ENCODE measurements around the gene ILK.

Gene ILK

GRCh38 chr11:6594142-6594768, 9.3 kb upstream of the ILK start:
- no peak overlapping the region for H3K27ac ChIP-seq (ENCODE audit: low read depth, low read length, poor library complexity, severe bottlenecking)
- H3K36me3 ChIP-seq (ENCODE audit: insufficient read depth, low read length): peaks cover 83% of the 10 kb centered on the region
- H3K4me3 ChIP-seq (ENCODE audit: low read depth, low read length, poor library complexity, severe bottlenecking): no peak overlapping the region
- H3K4me2 ChIP-seq (ENCODE audit: low read length): no peak overlapping the region
- no peaks in the 10 kb centered on the region for H3F3A ChIP-seq (ENCODE audit: insufficient read depth, low read length)
- H2AFZ ChIP-seq (ENCODE audit: low read length): no peak overlapping the region
- H3K79me2 ChIP-seq (ENCODE audit: insufficient read depth, low read length): no peaks in the 10 kb centered on the region
- H3K9me3 ChIP-seq (ENCODE audit: low read length): no peaks in the 10 kb centered on the region
- TF ChIP-seq EZH2 (IDR thresholded peaks at IDR 0.05; ENCODE audit: borderline replicate concordance, low read length): no peak
- TF ChIP-seq CTCF (IDR thresholded peaks at IDR 0.05; ENCODE audit: low read length): no peak
- H4K20me1 ChIP-seq (ENCODE audit: insufficient read depth, low read length): no peaks in the 10 kb centered on the region
- H3K4me1 ChIP-seq (ENCODE audit: insufficient read depth, low read length, severe bottlenecking): no peaks in the 10 kb centered on the region
- H3K27me3 ChIP-seq (ENCODE audit: insufficient read depth, low read length): no peaks in the 10 kb centered on the region
- H3K9me2 ChIP-seq (ENCODE audit: low read depth, low read length): no peaks in the 10 kb centered on the region
- no peak overlapping the region for H3K9ac ChIP-seq (ENCODE audit: low read length)

GRCh38 chr11:6596239-6596877, 7.2 kb upstream of the ILK start:
- TF ChIP-seq CTCF (IDR thresholded peaks at IDR 0.05; ENCODE audit: low read length) (no peak), EZH2 (IDR thresholded peaks at IDR 0.05; ENCODE audit: borderline replicate concordance, low read length) (no peak)
- H3K4me3 ChIP-seq (ENCODE audit: low read depth, low read length, poor library complexity, severe bottlenecking): no peak overlapping the region
- no peaks in the 10 kb centered on the region for H4K20me1 ChIP-seq (ENCODE audit: insufficient read depth, low read length)
- H3K4me1 ChIP-seq (ENCODE audit: insufficient read depth, low read length, severe bottlenecking): no peaks in the 10 kb centered on the region
- no peak overlapping the region for H2AFZ ChIP-seq (ENCODE audit: low read length)
- no peak overlapping the region for H3K9ac ChIP-seq (ENCODE audit: low read length)
- H3K27me3 ChIP-seq (ENCODE audit: insufficient read depth, low read length): no peaks in the 10 kb centered on the region
- no peaks in the 10 kb centered on the region for H3K9me3 ChIP-seq (ENCODE audit: low read length)
- H3K27ac ChIP-seq (ENCODE audit: low read depth, low read length, poor library complexity, severe bottlenecking): no peak overlapping the region
- no peaks in the 10 kb centered on the region for H3K9me2 ChIP-seq (ENCODE audit: low read depth, low read length)
- no peaks in the 10 kb centered on the region for H3K79me2 ChIP-seq (ENCODE audit: insufficient read depth, low read length)
- no peaks in the 10 kb centered on the region for H3F3A ChIP-seq (ENCODE audit: insufficient read depth, low read length)
- no peak overlapping the region for H3K4me2 ChIP-seq (ENCODE audit: low read length)
- peaks cover 96% of the 10 kb centered on the region for H3K36me3 ChIP-seq (ENCODE audit: insufficient read depth, low read length)

GRCh38 chr11:6598555-6598954, 5.0 kb upstream of the ILK start:
- Histone ChIP-seq H3K9me3 (ENCODE audit: low read length) (no peaks in the 10 kb centered on the region), H3K4me3 (ENCODE audit: low read depth, low read length, poor library complexity, severe bottlenecking) (no peak overlapping the region), H3K4me2 (ENCODE audit: low read length) (no peak overlapping the region), H3K27ac (ENCODE audit: low read depth, low read length, poor library complexity, severe bottlenecking) (no peak overlapping the region), H3K27me3 (ENCODE audit: insufficient read depth, low read length) (no peaks in the 10 kb centered on the region), H3K79me2 (ENCODE audit: insufficient read depth, low read length) (peaks cover 19% of the 10 kb centered on the region), H4K20me1 (ENCODE audit: insufficient read depth, low read length) (no peaks in the 10 kb centered on the region), H3K4me1 (ENCODE audit: insufficient read depth, low read length, severe bottlenecking) (peaks cover 13% of the 10 kb centered on the region), H2AFZ (ENCODE audit: low read length) (no peak overlapping the region), H3F3A (ENCODE audit: insufficient read depth, low read length) (no peaks in the 10 kb centered on the region), H3K9ac (ENCODE audit: low read length) (no peak overlapping the region), H3K36me3 (ENCODE audit: insufficient read depth, low read length) (peaks cover 79% of the 10 kb centered on the region), H3K9me2 (ENCODE audit: low read depth, low read length) (no peaks in the 10 kb centered on the region)
- no peak for TF ChIP-seq EZH2 (IDR thresholded peaks at IDR 0.05; ENCODE audit: borderline replicate concordance, low read length)

GRCh38 chr11:6599449-6599848, 4.1 kb upstream of the ILK start:
- Histone ChIP-seq H3K9me2 (ENCODE audit: low read depth, low read length) (no peaks in the 10 kb centered on the region), H3K27me3 (ENCODE audit: insufficient read depth, low read length) (no peaks in the 10 kb centered on the region), H3K79me2 (ENCODE audit: insufficient read depth, low read length) (peaks cover 19% of the 10 kb centered on the region), H3K27ac (ENCODE audit: low read depth, low read length, poor library complexity, severe bottlenecking) (no peak overlapping the region), H3K9ac (ENCODE audit: low read length) (no peak overlapping the region), H3K36me3 (ENCODE audit: insufficient read depth, low read length) (peaks cover 70% of the 10 kb centered on the region), H4K20me1 (ENCODE audit: insufficient read depth, low read length) (no peaks in the 10 kb centered on the region), H3F3A (ENCODE audit: insufficient read depth, low read length) (no peaks in the 10 kb centered on the region), H2AFZ (ENCODE audit: low read length) (no peak overlapping the region), H3K4me1 (ENCODE audit: insufficient read depth, low read length, severe bottlenecking) (peaks cover 16% of the 10 kb centered on the region), H3K4me3 (ENCODE audit: low read depth, low read length, poor library complexity, severe bottlenecking) (no peak overlapping the region), H3K4me2 (ENCODE audit: low read length) (no peak overlapping the region), H3K9me3 (ENCODE audit: low read length) (no peaks in the 10 kb centered on the region)
- no peak for TF ChIP-seq CTCF (IDR thresholded peaks at IDR 0.05; ENCODE audit: low read length)
- TF ChIP-seq EZH2 (IDR thresholded peaks at IDR 0.05; ENCODE audit: borderline replicate concordance, low read length): no peak
